ENCODE measurements around the gene C1D.

DNA sequence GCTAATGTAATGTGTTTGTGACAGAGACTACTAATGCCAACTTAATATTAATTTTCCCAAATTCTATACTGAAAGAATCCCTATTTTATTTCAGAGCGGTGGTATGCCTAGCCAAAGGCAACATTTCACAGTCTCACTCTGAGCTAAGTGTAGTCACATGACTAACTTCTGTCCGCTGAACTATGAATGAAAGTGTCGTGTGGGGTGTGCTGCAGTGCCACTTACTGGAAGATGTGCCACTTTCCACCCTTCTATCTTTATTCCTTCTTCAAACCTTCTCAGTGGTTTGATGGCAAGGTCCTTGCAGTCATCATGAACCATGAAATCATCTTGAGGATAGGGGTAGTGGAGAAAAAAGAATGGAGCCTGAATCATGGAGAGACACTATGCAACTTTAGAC, 47.3 kb upstream of the C1D start:
- no peak for TF ChIP-seq CTCF (IDR thresholded peaks at IDR 0.05)
- no peak for TF ChIP-seq POLR2A (IDR thresholded peaks at IDR 0.05)

Data from uterus (tissue), 2 donors.